DND-41 (cell line): ENCODE data around the gene PGAP3.

ENCODE experiments used
- CTCF ChIP-seq: IDR thresholded peaks from 2 replicates; pipeline ENCODE4 v1.5.1; 2012; ENCODE audit warnings: borderline replicate concordance, low read length, moderate library complexity, mild to moderate bottlenecking; ENCODE audit not compliant: poor library complexity, severe bottlenecking; ENCODE audit errors: extremely low read depth
- EZH2 ChIP-seq: IDR thresholded peaks from 3 replicates; pipeline ENCODE4 v1.6.1; 2012; ENCODE audit warnings: borderline replicate concordance, low read depth, mild to moderate bottlenecking, moderate library complexity, low read length, inconsistent platforms; ENCODE audit not compliant: severe bottlenecking

- TF ChIP-seq CTCF (no peak), EZH2 (no peak)
Measured at GRCh38 chr17:39675390-39676082, 12.3 kb downstream of the PGAP3 start.
